Astrocyte (in vitro differentiated cells and primary cell): Measurements from ENCODE around the gene TUT1.

Experiments
- CTCF ChIP-seq: IDR thresholded peaks from 2 replicates; pipeline ENCODE4 v1.5.1; 2011; ENCODE audit warnings: low read depth, mild to moderate bottlenecking, inconsistent platforms, low read length, moderate library complexity; ENCODE audit not compliant: insufficient read depth
- EZH2 ChIP-seq: IDR thresholded peaks from 2 replicates; pipeline ENCODE4 v1.6.1; 2012; ENCODE audit warnings: mild to moderate bottlenecking, low read length, inconsistent platforms; ENCODE audit not compliant: insufficient read depth

DNA sequence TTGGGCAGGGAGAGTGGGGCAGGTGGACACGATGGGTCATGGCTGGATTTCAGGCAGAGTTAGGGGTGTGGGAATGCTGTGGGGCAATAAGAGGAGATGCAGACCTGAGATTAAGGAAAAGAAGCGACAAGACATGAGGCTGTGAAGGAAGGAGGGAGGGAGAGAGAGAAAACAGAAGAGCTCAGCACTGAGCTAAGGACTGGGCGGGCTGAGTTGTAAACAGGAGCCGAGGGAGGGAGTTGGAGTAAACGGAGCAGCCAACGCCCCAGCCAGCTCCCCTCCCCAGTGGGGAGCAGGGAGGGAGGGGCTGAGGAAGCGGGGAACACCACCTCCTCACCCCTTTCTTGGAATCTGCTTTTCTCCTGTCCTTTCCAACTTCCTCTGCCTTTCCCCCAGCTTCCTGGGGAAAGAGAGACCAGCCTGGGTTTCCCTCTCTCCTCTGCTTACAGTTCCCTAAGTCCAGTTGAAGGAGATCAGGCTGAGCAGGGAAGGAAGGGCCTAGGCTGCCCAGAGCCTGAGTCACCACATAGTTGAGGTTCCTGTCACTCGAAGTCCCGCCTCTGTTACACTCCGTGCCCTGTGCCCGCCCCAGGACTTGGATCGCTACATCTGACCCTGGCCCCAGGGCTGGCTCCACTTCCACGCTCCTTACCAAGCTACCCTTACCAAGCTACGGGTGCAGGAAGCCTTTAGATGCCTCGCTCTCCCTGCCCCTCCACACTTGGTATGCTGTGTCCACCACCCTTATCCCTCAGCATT, 38.1 kb downstream of the TUT1 start:
- no peak for TF ChIP-seq EZH2
- TF ChIP-seq CTCF = no peak
